HG03432 (cell line): ENCODE results near the gene DGKZ.
A peak's percentile ranks its signal among the peaks of the same experiment; 100 is the strongest.

ENCODE experiments used
- ATAC-seq: cut with Tn5 transposase; IDR thresholded peaks from one replicate; pipeline ENCODE4 v1.9.1; 2021; ENCODE audit warnings: mild to moderate bottlenecking, moderate library complexity; ENCODE audit not compliant: unreplicated experiment

Gene DGKZ

DNA sequence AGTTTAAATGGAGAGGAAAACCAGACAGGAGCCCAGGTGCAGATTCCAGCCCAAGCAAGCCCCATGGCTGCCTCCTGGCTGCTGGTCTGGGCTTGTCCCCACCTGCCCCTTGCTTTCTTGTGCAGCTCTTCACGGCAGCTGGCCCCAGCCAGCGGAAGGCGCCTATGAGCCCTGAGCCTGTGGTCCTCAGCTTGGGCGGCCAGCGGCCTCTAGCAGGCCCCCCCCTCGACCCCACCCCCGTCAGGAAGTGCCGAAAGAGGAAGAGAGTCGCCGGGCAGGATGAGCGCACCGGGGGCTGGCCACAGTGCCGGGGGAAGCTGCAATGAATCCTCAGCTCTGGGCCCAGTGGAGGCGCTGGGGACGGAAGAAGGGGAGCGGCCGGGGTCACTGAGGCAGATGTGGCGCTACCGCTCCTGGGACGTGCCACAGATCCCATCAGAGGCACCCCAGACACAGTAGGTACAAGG, 2.1 kb upstream of the DGKZ start:
- peak; percentile 23 for ATAC-seq

- no peak for ATAC-seq
Measured at GRCh38 chr11:46345881-46346484, 1.3 kb upstream of the DGKZ start.

DNA sequence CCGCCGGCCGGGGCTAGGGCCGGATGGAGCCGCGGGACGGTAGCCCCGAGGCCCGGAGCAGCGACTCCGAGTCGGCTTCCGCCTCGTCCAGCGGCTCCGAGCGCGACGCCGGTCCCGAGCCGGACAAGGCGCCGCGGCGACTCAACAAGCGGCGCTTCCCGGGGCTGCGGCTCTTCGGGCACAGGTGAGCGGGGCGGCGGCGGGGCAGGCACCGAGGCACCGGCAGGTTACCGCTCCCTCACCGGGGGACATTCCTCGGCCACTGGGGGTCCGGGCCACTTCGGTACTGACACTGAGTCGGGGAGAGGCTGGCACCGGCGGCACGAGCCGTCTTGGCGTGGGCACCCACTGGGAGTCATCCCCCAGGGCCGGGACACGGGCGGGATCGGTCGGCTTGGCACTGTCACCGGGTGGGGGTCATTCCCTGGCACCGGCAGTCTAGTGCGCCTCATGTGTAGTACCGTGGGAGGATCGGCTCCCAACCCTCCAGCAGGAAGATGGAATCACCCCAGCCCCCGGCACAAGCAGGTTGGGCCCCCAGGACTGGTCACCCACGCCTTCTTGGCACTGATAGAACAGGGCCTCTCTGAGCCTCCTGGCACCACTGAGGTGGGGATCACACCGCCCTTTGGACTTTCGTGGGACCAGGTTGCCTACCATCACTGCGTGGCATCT, 511 bp downstream of the DGKZ start:
- peak; percentile 3 for ATAC-seq

GRCh38 chr11:46348566-46349401, 1.5 kb downstream of the DGKZ start:
- ATAC-seq: no peak

GRCh38 chr11:46350695-46351094, 3.4 kb downstream of the DGKZ start:
- ATAC-seq: no peak

DNA sequence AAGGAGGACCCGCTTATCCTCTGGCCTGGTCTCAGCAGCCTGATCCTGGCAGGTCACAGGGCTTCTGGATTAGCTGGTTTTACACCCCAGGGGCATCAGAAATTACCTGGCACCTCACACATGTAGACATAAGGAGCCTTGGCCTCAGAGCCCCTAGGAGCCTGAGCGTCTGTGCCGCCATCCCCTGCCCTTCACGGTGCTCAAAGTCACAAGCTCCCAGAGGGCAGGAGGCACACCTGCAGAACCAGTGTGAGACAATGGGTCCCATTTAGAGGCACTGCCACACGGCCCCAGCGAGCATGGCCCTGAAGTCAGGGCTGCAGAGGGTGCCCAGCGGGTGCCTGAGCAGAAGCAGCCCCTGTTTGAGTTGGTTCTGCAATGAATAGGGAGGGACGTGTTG, 3.9 kb downstream of the DGKZ start:
- ATAC-seq: no peak

DNA sequence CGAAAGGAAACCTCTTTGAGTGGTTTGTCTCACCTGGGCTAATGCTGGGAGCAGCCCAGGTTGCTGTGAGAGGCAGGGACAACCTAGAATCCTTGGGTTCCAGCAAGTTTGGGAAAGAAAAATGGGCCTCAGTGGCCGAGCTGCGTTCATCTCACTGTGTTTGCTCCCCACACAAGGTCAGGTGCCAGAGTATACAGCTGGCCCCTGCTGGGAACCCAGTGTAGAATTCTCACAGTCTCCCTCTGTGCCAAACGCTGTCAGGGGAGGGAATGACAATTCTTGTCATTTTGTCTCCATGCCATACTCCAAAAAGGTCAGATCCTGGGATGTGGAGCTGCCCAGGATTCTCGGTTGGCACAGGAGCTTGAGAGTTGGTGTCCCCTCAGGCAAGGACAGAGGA, 4.3 kb downstream of the DGKZ start:
- ATAC-seq: no peak

GRCh38 chr11:46352063-46352841, 5.0 kb downstream of the DGKZ start:
- no peak for ATAC-seq

DNA sequence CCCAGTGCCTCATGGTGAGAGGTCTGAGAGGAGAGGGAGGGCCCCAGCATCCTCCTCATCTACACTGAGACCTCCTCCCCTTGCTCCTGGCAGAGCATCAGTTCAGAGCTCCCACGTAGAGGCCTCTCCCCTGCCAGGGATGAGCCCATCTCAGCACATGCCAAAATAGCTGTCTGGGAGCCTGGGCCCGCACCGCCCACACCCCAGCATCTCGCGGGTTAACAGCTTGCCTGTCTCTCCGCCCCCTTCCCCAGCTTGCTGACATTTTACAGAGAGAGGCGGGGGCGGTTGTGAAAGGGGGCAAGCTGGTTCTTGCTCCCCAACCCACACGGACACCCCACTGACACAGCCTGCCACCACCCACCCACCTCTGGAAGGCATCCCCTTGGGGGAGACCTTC, 6.4 kb downstream of the DGKZ start:
- ATAC-seq: no peak

- ATAC-seq: no peak
Measured at GRCh38 chr11:46356924-46357482, 9.7 kb downstream of the DGKZ start.

GRCh38 chr11:46357483-46357936, 10.2 kb downstream of the DGKZ start:
- no peak for ATAC-seq

DNA sequence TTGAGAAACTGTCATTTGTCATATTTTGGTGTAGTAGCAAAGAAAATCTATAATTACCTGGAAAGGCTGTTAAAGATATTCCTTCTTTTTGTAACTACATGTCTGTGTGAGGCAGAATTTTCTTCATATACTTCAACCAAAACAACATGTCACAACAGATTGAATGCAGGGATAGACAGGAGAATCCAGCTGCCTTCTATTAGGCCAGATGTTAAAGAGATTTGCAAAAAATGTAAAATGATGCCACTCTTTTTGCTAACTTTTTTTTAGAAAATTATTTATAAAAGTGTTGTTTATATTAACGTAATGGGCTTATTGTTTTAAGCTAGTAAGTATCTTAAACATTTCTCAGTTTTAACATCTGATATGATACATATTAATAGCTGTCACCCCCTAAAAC, 12.7 kb downstream of the DGKZ start:
- ATAC-seq: no peak

DNA sequence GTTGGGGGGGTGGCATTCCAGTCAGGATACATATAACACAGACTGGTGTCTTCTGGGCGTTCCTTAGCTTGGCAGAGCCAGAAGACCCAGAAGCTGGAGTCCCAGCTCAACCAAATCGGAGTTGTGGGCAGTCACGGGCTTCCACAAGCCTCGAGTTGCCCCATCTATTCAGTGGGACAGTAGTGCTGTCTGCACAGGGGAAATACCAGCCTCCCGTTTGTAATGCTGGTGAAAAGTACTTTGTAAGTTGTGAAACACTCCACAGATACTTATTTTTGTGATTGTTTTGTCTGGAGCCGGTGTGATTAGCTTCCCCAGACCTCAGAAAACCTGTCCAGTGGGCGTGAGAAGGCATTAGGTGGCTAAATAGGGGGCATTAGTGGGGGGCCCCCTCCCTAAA, 13.6 kb downstream of the DGKZ start:
- ATAC-seq: peak; percentile 29

DNA sequence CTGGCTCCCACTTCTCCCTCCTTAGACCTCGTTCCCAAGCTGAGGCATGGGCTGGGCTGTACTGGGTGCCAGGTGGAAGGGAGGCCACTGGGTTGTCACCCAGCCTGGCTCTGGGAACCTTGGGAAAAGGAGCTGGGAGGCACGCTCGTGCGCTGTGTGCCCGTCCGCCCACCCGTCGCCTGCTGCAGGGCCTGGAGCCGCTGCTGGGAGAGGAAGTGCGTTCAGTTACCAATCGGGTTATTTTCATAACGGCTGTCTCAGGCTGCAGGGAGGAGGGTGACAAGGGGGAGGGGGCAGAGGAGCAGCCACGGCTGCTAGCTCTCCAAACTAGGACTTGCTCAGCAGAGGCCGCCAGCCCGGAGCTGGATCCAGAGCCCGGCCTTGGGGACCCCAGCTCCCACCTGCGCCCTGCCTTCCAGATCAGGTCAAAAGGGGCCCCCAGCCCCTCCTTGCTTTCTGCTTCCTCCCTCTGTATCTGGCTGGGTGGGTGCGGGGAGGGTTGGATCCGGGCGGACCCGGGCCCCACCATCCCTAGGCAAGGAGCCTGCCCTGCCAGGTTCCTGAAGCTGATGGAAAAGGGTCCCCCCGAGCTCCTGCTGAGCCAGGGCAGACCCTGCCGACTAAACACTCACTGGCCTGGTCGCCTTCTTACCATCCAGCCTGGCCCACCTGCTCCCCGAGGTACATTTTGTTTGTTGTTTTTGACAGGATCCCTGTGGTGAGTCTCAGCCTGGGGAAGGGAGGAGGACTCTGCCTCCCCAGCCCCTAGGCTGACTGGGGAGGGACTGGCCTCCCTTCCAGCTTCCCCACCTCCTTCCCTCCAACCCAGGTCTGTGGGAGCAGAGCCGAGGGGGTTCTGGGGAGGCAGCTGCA, 14.3 kb downstream of the DGKZ start:
- peak; percentile 92 for ATAC-seq

DNA sequence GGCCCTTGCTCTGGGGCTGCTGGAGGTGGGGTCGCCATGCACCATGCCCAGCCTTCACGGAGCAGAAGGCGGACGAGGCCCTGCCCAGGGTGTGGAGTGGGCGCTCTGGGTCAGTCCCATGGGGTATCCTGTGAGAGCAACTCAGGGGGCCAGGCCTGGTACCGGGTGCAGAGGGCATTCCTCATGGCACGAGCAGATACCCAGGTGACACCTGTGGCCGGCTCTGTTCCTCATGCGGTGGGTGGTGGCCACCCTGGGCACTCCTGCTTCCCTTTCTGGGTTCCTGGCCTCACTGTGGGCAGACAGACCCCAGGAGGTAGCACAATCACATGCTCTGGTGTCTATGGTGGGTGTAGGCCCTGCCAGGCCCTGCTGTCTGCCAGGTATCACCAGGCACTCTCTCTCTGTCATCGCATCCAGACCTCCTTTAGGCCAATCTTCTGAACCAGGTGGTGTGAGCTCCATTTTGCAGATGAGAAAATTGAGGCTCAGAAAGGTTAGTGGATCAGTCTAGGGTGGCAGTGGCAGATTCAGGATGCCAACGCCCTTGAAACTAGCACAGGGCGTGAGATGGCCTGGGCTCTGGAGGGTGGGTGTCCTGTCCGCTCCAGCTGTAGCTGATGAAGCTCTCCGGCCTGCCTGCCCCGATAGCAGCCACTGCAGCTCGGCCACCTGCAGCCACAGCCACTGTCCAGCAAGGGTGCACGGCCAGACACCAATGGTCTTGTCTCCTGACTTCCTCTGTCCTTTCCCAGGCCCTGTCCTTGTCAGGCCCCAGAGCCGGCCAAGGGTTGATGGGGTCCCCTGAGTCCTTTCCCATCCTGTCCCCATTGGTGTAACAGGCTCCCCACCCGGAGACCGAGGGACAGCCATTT, 15.1 kb downstream of the DGKZ start:
- no peak for ATAC-seq

- ATAC-seq: no peak
Measured at GRCh38 chr11:46363031-46363407, 15.8 kb downstream of the DGKZ start.

DNA sequence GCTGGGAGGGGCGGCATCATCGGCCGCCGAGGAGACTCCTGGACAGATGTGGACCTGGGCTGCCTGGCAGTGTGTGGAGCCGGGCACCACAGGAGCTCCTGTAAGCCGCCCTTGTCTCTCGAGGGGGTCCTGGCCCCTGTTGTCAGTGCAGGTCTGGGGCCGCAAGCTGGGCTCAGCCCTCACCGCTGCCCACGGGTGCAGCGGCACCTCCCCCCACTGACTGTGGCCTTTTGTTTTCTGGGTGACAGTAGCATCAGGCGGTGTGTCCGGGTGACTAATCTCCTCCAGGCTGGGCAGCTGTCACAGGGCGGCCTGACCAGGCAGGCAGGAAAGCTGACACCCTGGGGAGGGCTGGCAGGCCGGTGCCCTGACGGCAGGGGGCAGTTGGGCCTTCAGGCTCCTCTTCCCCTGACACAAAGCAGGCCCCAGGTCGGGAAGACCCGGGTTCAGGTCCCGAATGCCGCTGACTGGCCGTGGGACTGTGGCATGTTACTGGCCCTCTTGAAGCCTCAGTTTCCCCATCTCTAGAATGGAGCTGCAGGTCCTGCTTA, 16.3 kb downstream of the DGKZ start:
- ATAC-seq: no peak

GRCh38 chr11:46364056-46364455, 16.8 kb downstream of the DGKZ start:
- no peak for ATAC-seq

DNA sequence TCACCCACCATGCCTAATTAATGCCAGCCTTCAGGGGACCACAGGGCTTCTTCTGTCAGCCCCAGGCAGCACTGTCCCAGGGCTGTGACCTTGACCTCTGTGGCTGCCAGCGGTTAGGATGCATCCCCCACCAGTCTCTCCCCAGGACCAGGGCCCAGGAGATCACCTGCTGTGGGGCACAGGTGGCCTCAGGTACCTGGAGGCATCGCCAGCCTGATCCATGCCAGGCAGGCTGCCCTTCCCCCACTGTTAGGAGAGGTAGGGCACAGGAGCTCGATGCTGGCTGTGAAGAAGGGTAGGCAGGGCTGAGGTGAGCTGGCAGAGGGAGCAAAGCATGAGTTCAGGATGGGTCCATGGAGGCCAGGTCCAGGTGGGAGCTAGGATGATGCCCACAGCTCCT, 17.5 kb downstream of the DGKZ start:
- ATAC-seq: no peak
